CD4-positive, alpha-beta T cell (primary cell): ENCODE data around the gene STRN3. TPM values are rescaled to one million over a fixed set of nuclear protein-coding genes. Genes with fewer than 3 reads are reported as not detected.
"Not testable (repeated sequence)": the region's sequence is repeated elsewhere in the genome, so short reads cannot be mapped to it uniquely, and the experiment has no call there.

ENCODE experiments used
- ATAC-seq: fragments of 200-7000 bp; cut with Tn5 transposase; one replicate; pipeline ENCODE4 v1.10.0; 2022; ENCODE audit warnings: mild to moderate bottlenecking; ENCODE audit not compliant: poor library complexity
- CTCF ChIA-PET: fragments of 350-600 bp; sonication (Branson Sonifier 250); formaldehyde crosslinking; loops from one replicate; lab custom pipeline; 2021; ENCODE audit warnings: antibody characterized with exemption, inconsistent platforms; lab: Charles Lee
- POLR2A ChIA-PET: fragments of 350-600 bp; sonication (Branson Sonifier 250); formaldehyde crosslinking; loops from one replicate; lab custom pipeline; 2021; ENCODE audit warnings: antibody characterized with exemption, inconsistent platforms; lab: Charles Lee
- DNase-seq, 14 experiments: peaks; one replicate each; pipeline ENCODE4 v3.0.0-alpha.2; 2013 to 2020; ENCODE audit warnings: mixed read lengths in 2 of 14
- H3K27ac ChIP-seq, 2 donors: one replicate each; pipeline versions ENCODE4 v1.5.1 to v1.7.0; 2013; ENCODE audit warnings: low read length in 2 of 2, low read depth in 1 of 2, mild to moderate bottlenecking in 1 of 2
- H3K27me3 ChIP-seq, 2 experiments: 1 replicate in 1 of 2; 2 replicates in 1 of 2; pipeline versions ENCODE4 v1.6.1 to v1.7.0; 2013; ENCODE audit warnings: low read length in 2 of 2, control low read depth in 1 of 2, mild to moderate bottlenecking in 1 of 2, moderate library complexity in 1 of 2; ENCODE audit not compliant: insufficient read depth in 2 of 2, control insufficient read depth in 1 of 2
- H3K36me3 ChIP-seq: one replicate; pipeline ENCODE4 v1.6.1; 2013; ENCODE audit warnings: low read length, control low read depth; ENCODE audit not compliant: insufficient read depth
- H3K4me1 ChIP-seq: one replicate; pipeline ENCODE4 v1.6.1; 2013; ENCODE audit warnings: low read length, control low read depth; ENCODE audit not compliant: insufficient read depth
- H3K4me3 ChIP-seq: one replicate; pipeline ENCODE4 v1.5.1; 2013; ENCODE audit warnings: mild to moderate bottlenecking, low read length, moderate library complexity
- H3K9me3 ChIP-seq, 2 experiments: 1 replicate in 1 of 2; 2 replicates in 1 of 2; pipeline versions ENCODE4 v1.6.1 to v1.7.0; 2013; ENCODE audit warnings: low read length in 2 of 2, mild to moderate bottlenecking in 2 of 2, control low read depth in 1 of 2, moderate library complexity in 1 of 2; ENCODE audit not compliant: control insufficient read depth in 1 of 2, insufficient read depth in 1 of 2
- H3K27ac Mint-ChIP-seq: one replicate; pipeline ENCODE4 v1.8.0; 2020; ENCODE audit warnings: mixed read lengths
- H3K27me3 Mint-ChIP-seq: one replicate; pipeline ENCODE4 v1.8.0; 2021; ENCODE audit warnings: mixed read lengths
- H3K36me3 Mint-ChIP-seq: one replicate; pipeline ENCODE4 v1.8.0; 2021; ENCODE audit warnings: low read depth, mixed read lengths
- H3K4me1 Mint-ChIP-seq: one replicate; pipeline ENCODE4 v1.8.0; 2021; ENCODE audit warnings: low read depth, mixed read lengths
- H3K4me3 Mint-ChIP-seq: one replicate; pipeline ENCODE4 v1.8.0; 2020; ENCODE audit warnings: mild to moderate bottlenecking, mixed read lengths
- H3K9me3 Mint-ChIP-seq: one replicate; pipeline ENCODE4 v1.8.0; 2020; ENCODE audit warnings: mixed read lengths
- intact Hi-C, 2 experiments: fragments of 100-400 bp; cut with DNase I in 1 of 2; cut with micrococcal nuclease in 1 of 2; formaldehyde crosslinking; loops; one replicate each; pipeline versions ENCODE4 v1.15.1 to v1.9.0; 2023 to 2025; cut with DNase I, micrococcal nuclease
- total RNA-seq, 174 experiments: library from RNA in 2 of 174; stranded (reverse) in 2 of 174; gene quantifications; one replicate each; pipeline ENCODE4 v1.2.3 and lab custom pipeline; 2021 to 2026
- TF ChIP-seq, protein P1 (sequence below): fragments of 200-600 bp; IDR thresholded peaks from one replicate; pipeline ENCODE4 v1.8.0; 2022; ENCODE audit warnings: antibody characterized with exemption, mild to moderate bottlenecking

The STRN3 gene
- total RNA-seq, 2 experiments from 2014 or later: 15.1 to 16.9 TPM

DNA sequence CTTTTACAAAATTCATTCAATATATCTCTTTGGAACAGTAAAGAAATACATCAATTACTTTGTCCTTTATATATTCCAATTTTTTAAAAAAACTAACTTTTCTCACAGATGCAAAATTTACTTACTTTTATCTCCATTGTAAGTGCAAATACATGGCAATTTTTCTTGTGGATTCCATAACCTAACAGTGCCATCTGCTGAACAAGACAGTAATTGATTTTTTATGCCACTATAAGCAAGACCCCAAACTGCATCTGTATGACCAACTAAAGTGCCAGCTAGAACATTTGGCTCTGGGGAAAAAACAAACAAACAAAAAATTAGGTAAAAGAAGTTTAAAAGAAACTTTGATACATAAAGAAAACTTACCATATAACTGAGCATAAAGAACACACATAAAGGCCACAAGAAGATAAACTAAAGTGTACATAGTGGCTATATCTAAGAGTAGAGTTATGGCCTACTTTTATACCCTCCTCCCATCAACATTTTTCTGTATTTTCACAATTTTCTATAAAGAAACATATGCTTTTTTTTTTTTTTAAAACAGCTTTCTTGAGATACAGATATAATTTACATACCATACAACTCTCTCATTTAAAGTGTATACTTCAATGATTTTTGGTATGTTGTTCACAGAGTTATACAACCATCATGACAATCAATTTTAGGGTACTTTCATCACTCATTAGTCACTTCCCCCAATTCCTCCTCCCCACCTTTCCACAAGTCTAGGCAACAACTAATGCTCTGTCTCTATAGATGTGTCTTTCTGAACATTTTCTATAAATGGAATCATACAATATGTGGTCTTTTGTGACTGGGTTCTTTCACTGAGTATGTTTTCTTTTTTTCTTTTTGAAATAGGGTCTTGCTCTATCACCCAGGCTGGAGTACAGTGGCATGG lies 119.2 kb downstream of the STRN3 start:
- intact Hi-C loops: loop anchor here (1.0 to 10.0 kb wide), 3 partner anchors 250 to 532 kb away; no protein-coding TSS in a partner anchor
- POLR2A ChIA-PET: no interaction called here

DNA sequence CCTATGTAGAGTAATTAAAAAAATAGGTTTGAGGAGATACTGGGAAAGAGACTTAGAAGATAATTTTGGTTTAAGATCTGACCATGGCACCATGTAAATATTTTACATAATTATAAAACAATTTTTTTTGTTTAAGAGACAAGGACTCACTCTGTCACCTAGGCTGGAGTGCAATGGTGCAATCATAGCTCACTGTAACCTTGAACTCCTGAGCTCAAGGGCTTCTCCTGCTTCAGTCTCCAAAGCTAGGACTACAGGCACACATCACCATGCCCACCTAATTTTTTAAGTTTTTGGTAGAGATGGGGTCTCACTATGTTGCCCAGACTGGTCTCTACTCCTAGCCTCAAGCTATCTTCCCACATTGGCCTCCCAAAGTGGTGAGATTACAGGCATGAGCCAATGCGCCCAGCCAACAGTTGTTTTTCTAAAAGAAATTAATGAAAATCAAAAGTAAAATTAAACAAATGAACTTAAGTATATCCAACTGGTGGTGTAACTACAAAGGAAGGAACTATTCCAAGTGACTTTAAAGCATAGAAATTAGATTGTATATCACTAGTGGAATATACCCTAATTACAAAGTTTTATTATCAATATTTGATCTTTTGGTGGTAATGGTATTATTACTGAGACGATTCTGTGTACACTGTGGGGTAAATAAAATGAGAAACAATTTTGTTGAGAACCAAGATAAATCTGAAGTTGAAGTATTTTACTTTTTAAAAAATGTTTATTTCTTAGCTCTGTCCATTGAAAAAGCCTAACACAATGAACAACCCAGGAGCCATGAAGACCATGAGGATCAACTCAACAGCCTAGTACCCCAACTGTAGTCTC lies 122.7 kb downstream of the STRN3 start:
- Histone ChIP-seq H3K27ac (no peak overlapping the region), H3K27me3 (no peaks in the 10 kb centered on the region), H3K4me3 (no peak overlapping the region), H3K4me1 (no peaks in the 10 kb centered on the region), H3K36me3 (peaks cover 21% of the 10 kb centered on the region), H3K9me3 (no peaks in the 10 kb centered on the region)
- TF ChIP-seq, protein P1, sequence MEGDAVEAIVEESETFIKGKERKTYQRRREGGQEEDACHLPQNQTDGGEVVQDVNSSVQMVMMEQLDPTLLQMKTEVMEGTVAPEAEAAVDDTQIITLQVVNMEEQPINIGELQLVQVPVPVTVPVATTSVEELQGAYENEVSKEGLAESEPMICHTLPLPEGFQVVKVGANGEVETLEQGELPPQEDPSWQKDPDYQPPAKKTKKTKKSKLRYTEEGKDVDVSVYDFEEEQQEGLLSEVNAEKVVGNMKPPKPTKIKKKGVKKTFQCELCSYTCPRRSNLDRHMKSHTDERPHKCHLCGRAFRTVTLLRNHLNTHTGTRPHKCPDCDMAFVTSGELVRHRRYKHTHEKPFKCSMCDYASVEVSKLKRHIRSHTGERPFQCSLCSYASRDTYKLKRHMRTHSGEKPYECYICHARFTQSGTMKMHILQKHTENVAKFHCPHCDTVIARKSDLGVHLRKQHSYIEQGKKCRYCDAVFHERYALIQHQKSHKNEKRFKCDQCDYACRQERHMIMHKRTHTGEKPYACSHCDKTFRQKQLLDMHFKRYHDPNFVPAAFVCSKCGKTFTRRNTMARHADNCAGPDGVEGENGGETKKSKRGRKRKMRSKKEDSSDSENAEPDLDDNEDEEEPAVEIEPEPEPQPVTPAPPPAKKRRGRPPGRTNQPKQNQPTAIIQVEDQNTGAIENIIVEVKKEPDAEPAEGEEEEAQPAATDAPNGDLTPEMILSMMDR: no peak
- Mint-ChIP-seq H3K9me3 (no peaks in the 10 kb centered on the region), H3K4me3 (no peak overlapping the region), H3K4me1 (peaks cover 9% of the 10 kb centered on the region), H3K27ac (no peak overlapping the region), H3K27me3 (no peaks in the 10 kb centered on the region), H3K36me3 (peaks cover 61% of the 10 kb centered on the region)
- ChIA-PET CTCF (interaction anchor here (0.9 kb wide), 1 partner anchor 8 kb away, joined by 3 read pairs; no protein-coding TSS in a partner anchor), POLR2A (no interaction called here)
- ATAC-seq (no peak), DNase-seq (no peak)
- intact Hi-C loops: loop anchor here in 1 of 2 experiments (10.0 kb wide), 1 partner anchor 529 kb away; no protein-coding TSS in a partner anchor

More for the DNA sequence above, 119.2 kb downstream of the STRN3 start:
- H3K27me3 Mint-ChIP-seq: no peaks in the 10 kb centered on the region
- Histone ChIP-seq H3K27me3 (no peaks in the 10 kb centered on the region), H3K4me1 (no peaks in the 10 kb centered on the region), H3K27ac (no peak overlapping the region), H3K36me3 (peaks cover 41% of the 10 kb centered on the region), H3K9me3 (no peaks in the 10 kb centered on the region), H3K4me3 (no peak overlapping the region)
- H3K4me1 Mint-ChIP-seq: no peaks in the 10 kb centered on the region
- TF ChIP-seq, protein P1: no peak
- no peak overlapping the region for H3K4me3 Mint-ChIP-seq
- H3K9me3 Mint-ChIP-seq: no peaks in the 10 kb centered on the region
- no peak overlapping the region for H3K27ac Mint-ChIP-seq
- CTCF ChIA-PET: interaction anchor here (0.6 to 1.1 kb wide), 3 partner anchors 9 to 119 kb away, joined by 3 to 4 read pairs (median 3); partner anchors contain the start of gene AP4S1
- ATAC-seq (no peak), DNase-seq (peak in 3 of 14 experiments; percentile 8 to 20 (median 18))
- peaks cover 47% of the 10 kb centered on the region for H3K36me3 Mint-ChIP-seq

GRCh38 chr14:30897121-30897520 lies 129.1 kb downstream of the STRN3 start:
- H3K9me3 ChIP-seq, H3K27me3 Mint-ChIP-seq, H3K4me1 Mint-ChIP-seq, DNase-seq, intact Hi-C loops, CTCF ChIA-PET, H3K4me1 ChIP-seq, H3K4me3 Mint-ChIP-seq, ATAC-seq, H3K27ac Mint-ChIP-seq, H3K27ac ChIP-seq, H3K4me3 ChIP-seq, H3K27me3 ChIP-seq, POLR2A ChIA-PET, H3K9me3 Mint-ChIP-seq: not testable (repeated sequence)
- peaks cover 12% of the 10 kb centered on the region for H3K36me3 ChIP-seq
- H3K36me3 Mint-ChIP-seq: peaks cover 77% of the 10 kb centered on the region
